Stomach (tissue), 19 donors: ENCODE measurements around the gene VMO1. TPM values are rescaled to one million over a fixed set of nuclear protein-coding genes. Genes with fewer than 3 reads are reported as not detected.

Experiments
- DNase-seq, 2 donors: peaks; one replicate each; pipeline versions ENCODE4 v3.0.0 to v3.0.0-alpha.2; 2013 to 2019
- H3K27ac ChIP-seq, 5 donors: fragments of 200-600 bp in 4 of 5; sonication (generic) in 4 of 5; one replicate each; pipeline ENCODE4 v1.5.1; 2013 to 2019; ENCODE audit warnings: mild to moderate bottlenecking in 1 of 5, moderate library complexity in 1 of 5
- H3K27me3 ChIP-seq, 3 donors: fragments of 200-600 bp; sonication (generic); one replicate each; pipeline ENCODE4 v1.5.1; 2017 to 2019; ENCODE audit warnings: mixed run types in 1 of 3
- H3K36me3 ChIP-seq, 4 donors: fragments of 200-600 bp; sonication (generic); 1 replicate in 3 of 4; 2 replicates in 1 of 4; pipeline ENCODE4 v1.5.1; 2016 to 2019
- H3K4me1 ChIP-seq, 4 donors: fragments of 200-600 bp; sonication (generic); one replicate each; pipeline ENCODE4 v1.5.1; 2016 to 2019
- H3K4me3 ChIP-seq, 4 donors: fragments of 200-600 bp; sonication (generic) in 3 of 4; one replicate each; pipeline ENCODE4 v1.5.1; 2016 to 2019; ENCODE audit warnings: mild to moderate bottlenecking in 1 of 4
- H3K9me3 ChIP-seq, 4 donors: fragments of 200-600 bp; sonication (generic); one replicate each; pipeline ENCODE4 v1.5.1; 2016 to 2019
- CTCF ChIP-seq, 7 experiments: fragments of 450-650 bp in 4 of 7; fragments of 200-600 bp in 3 of 7; sonication (generic) in 3 of 7; IDR thresholded peaks; one replicate each; pipeline ENCODE4 v1.5.1; 2016 to 2019; ENCODE audit warnings: antibody characterized with exemption in 7 of 7, control low read depth in 2 of 7, mild to moderate bottlenecking in 1 of 7
- EP300 ChIP-seq: sonication (generic); formaldehyde crosslinking; IDR thresholded peaks from one replicate; pipeline ENCODE4 v1.6.1; 2017; ENCODE audit warnings: antibody characterized with exemption
- POLR2A ChIP-seq, 4 donors: fragments of 450-650 bp; IDR thresholded peaks; one replicate each; pipeline ENCODE4 v1.6.1; 2016; ENCODE audit warnings: antibody characterized with exemption in 4 of 4, control low read depth in 2 of 4, mild to moderate bottlenecking in 1 of 4, moderate library complexity in 1 of 4
- POLR2AphosphoS5 ChIP-seq, 3 donors: sonication (generic); formaldehyde crosslinking; IDR thresholded peaks; one replicate each; pipeline ENCODE4 v1.6.1; 2016; ENCODE audit warnings: antibody characterized with exemption in 3 of 3
- WGBS, 5 donors: extraction: QIAGEN DNeasy Blood & Tissue Kit in 3 of 5; methylation state at CpG; one replicate each; pipeline versions ENCODE4 v1.1.5 to v1.1.7; 2013 to 2018; 5-methylcytosine and 5-hydroxymethylcytosine counted together
- intact Hi-C: fragments of 100-400 bp; cut with DNase I; formaldehyde crosslinking; loops from one replicate; pipeline ENCODE4 v1.15.1; 2023; ENCODE audit warnings: low total_unique reads
- long read RNA-seq, 10 donors: transcript quantifications; one replicate each; lab custom pipeline, GENCODE V29; 2026
- polyA plus RNA-seq, 3 donors: library from polyadenylated mRNA; stranded (reverse); fragments of 200-250 nt; gene quantifications; one replicate each; pipeline ENCODE4 v1.2.3, GENCODE V29; 2013
- total RNA-seq, 5 donors: library from RNA; depleted of rRNA; stranded (reverse); fragments of >200 nt; gene quantifications; one replicate each; pipeline versions ENCODE4 v1.1.0 to v1.2.3, GENCODE V29; 2014 to 2016
- donor health status: healthy with polysubstance abuse.
- donor health status: Bipolar disorder and iron deficiency.
- donor health status: healthy.

The VMO1 gene
- total RNA-seq (1 to 10 TPM in 2 of 5 donors, not detected in 3; 1.5 to 2.3 TPM), polyA plus RNA-seq (1 to 10 TPM; 1.4 to 3.0 (median 2.7) TPM)
- long read RNA-seq, donor 1 = 0 reads
- long read RNA-seq, donor 2, partial matches to known transcripts = 0 of 6 reads
- long read RNA-seq, donor 2, other reads (novel, unspliced or antisense) = 5 of 6 reads
- long read RNA-seq, donor 3, partial matches to known transcripts = 0 of 2 reads
- long read RNA-seq, donor 3, other reads (novel, unspliced or antisense) = 0 of 2 reads
- long read RNA-seq, donor 4 = 0 reads
- long read RNA-seq, donor 5 = 0 reads
- long read RNA-seq, donor 6, partial matches to known transcripts = 0 of 1 reads
- long read RNA-seq, donor 6, other reads (novel, unspliced or antisense) = 0 of 1 reads
- long read RNA-seq, donor 7 = 0 reads
- long read RNA-seq, donor 8 = 0 reads
- long read RNA-seq, donor 9, partial matches to known transcripts = 0 of 1 reads
- long read RNA-seq, donor 9, other reads (novel, unspliced or antisense) = 0 of 1 reads
- long read RNA-seq, donor 10 = 0 reads

GRCh38 chr17:4786106-4786511 is at the start of gene VMO1:
Gene VMO1 (minus strand): TSS chr17:4786364. CDS start chr17:4786352, 12 bp downstream.
- TF ChIP-seq CTCF (IDR thresholded peaks at IDR 0.05) (no peak), EP300 (no peak), POLR2A (IDR thresholded peaks at IDR 0.05) (no peak), POLR2AphosphoS5 (IDR thresholded peaks at IDR 0.05) (no peak)
- Histone ChIP-seq H3K4me3 (peak within 1 kb of the TSS; percentile 18 to 33 (median 32)), H3K4me1 (peaks cover 39 to 58% (median 48%) of the 10 kb centered on the region in 4 donors)

GRCh38 chr17:4834681-4835020 is 48.5 kb upstream of the VMO1 start:
- Histone ChIP-seq H3K27me3 (no peaks in the 10 kb centered on the region), H3K4me1 (peaks cover 24 to 60% (median 52%) of the 10 kb centered on the region in 4 donors), H3K4me3 (peak overlapping the region; percentile 84 to 97 (median 96)), H3K36me3 (peaks cover 0 to 11% (median 4%) of the 10 kb centered on the region in 4 donors), H3K9me3 (no peaks in the 10 kb centered on the region), H3K27ac (peak overlapping the region; percentile 95 to 98 (median 96))
- 28 to 62% (median 33%) methylated on average over 4 of the region's 4 CpGs for WGBS, 5 donors
- TF ChIP-seq POLR2A (IDR thresholded peaks at IDR 0.05) = no peak
- no peak for TF ChIP-seq POLR2AphosphoS5 (IDR thresholded peaks at IDR 0.05)
- TF ChIP-seq EP300 = no peak
- no peak for TF ChIP-seq CTCF (IDR thresholded peaks at IDR 0.05)
- DNase-seq = peak in 1 of 2 donors; percentile 46
- intact Hi-C loops = no loop called here

More at GRCh38 chr17:4786106-4786511, at the start of gene VMO1:
- Histone ChIP-seq H3K27me3 (peaks cover 0 to 61% (median 17%) of the 10 kb centered on the region in 3 donors), H3K27ac (peak within 1 kb of the TSS in 2 of 5 donors; percentile 1 to 37), H3K36me3 (no peaks in the 10 kb centered on the region), H3K9me3 (no peaks in the 10 kb centered on the region)
- intact Hi-C loops = loop anchor here (5.0 to 10.0 kb wide), 3 partner anchors 51 to 96 kb away; partner anchors contain the start of genes CXCL16, MED11, PELP1 and ZMYND15
- 1 to 12% (median 8%) methylated on average over 11 to 24 of the region's 24 CpGs for whole genome bisulfite sequencing, 5 donors
- DNase-seq = peak in 1 of 2 donors; percentile 51

- no peaks in the 10 kb centered on the region for H3K9me3 ChIP-seq
- DNase-seq = peak in 1 of 2 donors; percentile 84
- intact Hi-C loops = no loop called here
- H3K27ac ChIP-seq = peak overlapping the region; percentile 95 to 98 (median 96)
- WGBS, 5 donors = 2 to 4% (median 3%) methylated on average over 15 of the region's 15 CpGs
- peaks cover 0 to 11% (median 4%) of the 10 kb centered on the region in 4 donors for H3K36me3 ChIP-seq
- H3K27me3 ChIP-seq = no peaks in the 10 kb centered on the region
- peaks cover 24 to 56% (median 48%) of the 10 kb centered on the region in 4 donors for H3K4me1 ChIP-seq
- TF ChIP-seq POLR2AphosphoS5 (IDR thresholded peaks at IDR 0.05) (no peak), POLR2A (IDR thresholded peaks at IDR 0.05) (no peak), EP300 (no peak), CTCF (IDR thresholded peaks at IDR 0.05) (no peak)
- peak overlapping the region; percentile 84 to 97 (median 96) for H3K4me3 ChIP-seq
These were observed 47.9 kb upstream of the VMO1 start for GRCh38 chr17:4833941-4834680.
